GM21737 (cell line): ENCODE results near the gene INPP5A.

Experiments used
- ATAC-seq: cut with Tn5 transposase; IDR thresholded peaks from one replicate; pipeline ENCODE4 v1.9.1; 2021; ENCODE audit warnings: mild to moderate bottlenecking, moderate library complexity; ENCODE audit not compliant: unreplicated experiment

Gene INPP5A

DNA sequence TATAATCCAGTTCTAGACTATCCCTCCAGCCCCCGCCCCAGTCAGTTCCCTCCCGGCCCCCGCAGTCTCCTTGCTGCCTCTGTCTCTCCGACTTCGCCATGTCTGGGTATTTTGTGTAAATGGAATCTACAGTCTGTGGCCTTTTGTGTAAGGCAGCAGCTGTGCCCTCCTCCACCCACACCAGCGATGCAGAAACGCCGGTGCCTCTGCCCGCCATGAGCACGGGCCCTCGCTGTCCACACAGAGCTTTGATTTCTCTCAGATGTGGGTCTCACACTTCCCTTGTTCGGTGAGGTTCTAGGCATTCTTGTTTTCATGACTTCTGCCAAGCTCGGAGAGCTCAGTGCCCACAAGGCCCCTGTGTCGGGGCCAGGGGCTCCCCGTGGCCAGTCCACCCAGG, 210.5 kb downstream of the INPP5A start:
- ATAC-seq: no peak

DNA sequence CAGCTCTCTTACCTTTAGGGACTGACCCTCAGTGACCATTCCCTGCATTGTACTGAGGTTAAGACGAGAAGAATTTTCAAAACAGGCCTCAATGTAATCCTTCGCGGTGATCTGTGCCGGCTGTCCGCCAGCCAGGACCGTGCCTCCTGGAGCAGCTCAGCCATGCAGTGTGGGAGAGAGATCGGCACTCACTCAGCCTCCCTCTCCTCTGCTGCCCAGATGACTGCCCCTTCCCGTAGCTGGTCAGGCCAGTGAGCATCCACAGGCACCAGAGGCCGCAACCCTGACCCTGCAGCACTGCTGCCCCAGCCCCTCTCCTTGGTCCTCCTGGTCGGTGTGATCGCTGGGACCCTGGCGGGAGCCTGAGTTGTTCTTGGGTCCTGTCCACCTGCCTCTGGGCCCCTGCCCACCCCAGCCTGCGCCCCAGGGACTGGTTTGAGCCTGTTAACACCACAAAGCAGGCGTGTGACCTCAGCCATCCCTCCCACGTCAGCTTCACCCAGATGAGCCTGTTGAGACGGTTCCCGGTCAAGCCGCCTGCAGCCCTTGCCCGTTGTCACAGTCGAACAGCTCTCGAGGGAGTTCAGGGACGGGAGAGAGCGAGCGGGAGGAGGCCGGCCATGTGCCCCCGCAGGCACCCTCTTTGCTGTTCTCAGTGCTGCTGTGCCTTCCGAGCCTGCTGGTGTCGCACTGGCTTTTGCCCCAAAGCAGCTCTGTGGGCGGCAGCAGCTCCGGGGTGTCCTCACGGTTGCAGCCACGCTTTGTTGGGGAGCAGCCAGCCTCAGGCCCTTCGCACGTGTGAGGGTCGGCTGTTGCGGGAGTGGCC, 211.2 kb downstream of the INPP5A start:
- no peak for ATAC-seq

DNA sequence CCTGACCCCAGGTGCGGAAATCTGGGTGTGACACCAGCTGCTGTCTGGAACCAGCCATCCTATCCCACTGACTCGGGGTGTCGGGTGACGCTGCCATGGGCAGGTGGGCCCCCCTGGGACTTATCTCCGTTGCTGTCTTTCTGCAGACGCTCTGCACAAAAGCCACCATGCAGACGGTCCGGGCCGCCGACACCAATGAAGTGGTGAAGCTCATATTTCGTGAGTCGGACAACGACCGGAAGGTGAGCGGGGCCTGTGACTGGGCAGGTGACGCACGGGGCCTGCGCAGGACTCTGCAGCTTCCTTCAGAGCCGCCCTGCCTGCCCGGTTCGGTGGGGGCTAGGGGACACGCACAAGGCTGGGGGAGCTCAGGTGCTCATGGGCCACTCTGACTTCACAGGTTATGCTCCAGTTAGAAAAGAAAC, 211.8 kb downstream of the INPP5A start:
- no peak for ATAC-seq

DNA sequence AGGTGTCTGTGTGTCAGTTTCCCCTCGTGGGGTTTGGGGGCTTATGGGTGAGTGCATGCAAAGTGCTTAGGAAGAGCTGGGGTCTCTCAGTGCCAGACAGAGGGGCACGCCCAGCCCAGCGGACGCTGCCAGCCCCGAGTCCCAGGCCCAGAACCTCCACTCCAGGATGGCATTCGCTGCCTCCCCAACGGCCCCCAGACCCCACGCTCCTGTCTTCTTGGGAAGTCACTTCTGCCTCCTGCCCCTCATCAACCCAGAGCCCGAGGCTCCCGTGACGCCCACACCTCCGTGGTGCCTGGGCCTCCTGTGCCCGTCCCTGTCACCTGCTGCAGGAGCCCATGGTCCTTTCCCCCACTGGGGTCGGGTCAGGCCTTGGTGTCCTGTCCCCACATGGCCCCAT, 213.3 kb downstream of the INPP5A start:
- no peak for ATAC-seq

DNA sequence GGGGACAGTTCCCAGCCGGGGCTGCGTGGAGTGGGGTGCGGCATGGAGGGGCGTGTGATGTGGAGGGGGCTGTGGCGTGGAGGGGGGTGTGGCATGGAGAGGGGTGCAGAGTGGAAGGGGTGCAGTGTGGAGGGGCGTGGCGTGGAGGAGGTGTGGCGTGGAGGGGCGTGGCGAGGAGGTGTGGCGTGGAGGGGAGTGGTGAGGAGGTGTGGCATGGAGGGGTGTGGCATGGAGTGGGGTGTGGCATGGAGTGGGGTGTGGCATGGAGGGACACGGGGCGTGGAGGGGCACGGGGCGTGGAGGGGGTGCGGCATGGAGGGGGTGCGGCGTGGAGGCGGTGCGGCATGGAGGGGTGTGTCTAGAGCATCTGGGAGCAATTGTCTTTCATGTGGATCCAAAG, 214.8 kb downstream of the INPP5A start:
- ATAC-seq: no peak

DNA sequence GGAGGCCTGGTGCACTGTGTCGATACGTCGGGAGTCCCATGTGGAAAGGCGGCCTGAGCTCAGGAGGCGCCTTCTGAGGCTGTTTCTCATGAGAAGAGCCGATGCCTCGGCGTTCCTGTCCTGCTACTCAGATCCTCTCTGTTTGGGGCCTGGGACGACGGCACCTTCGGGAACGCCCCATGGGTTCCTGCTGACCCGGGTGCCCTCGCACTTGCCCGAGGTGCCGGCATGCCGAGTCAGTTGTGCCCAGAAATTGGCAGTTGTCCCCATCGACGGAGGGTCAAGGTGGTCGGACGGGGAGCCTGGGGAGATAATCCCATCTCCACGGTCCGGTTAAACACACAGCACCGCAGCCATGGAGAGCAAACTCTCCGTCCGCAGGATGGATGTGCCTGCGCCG, 215.4 kb downstream of the INPP5A start:
- no peak for ATAC-seq

DNA sequence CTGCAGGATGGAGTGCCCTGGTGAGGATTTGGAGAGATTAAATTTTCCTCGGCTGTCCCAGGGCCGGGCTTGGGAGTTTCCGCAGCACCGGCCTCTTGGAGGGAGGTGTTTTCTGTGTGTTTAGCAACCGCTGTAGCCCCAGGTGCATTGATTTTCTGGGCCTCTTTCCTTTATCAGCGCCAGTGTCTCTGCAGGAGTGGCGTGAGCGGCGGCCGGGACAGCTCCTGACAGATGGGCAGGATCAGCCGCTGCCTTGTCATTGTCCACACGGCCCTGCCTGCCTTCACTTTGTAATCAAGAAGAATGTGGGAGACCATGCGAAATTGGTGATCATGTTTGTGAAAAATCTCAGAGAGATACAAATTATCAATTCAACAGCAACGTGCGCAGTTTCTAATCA, 216.0 kb downstream of the INPP5A start:
- no peak for ATAC-seq

DNA sequence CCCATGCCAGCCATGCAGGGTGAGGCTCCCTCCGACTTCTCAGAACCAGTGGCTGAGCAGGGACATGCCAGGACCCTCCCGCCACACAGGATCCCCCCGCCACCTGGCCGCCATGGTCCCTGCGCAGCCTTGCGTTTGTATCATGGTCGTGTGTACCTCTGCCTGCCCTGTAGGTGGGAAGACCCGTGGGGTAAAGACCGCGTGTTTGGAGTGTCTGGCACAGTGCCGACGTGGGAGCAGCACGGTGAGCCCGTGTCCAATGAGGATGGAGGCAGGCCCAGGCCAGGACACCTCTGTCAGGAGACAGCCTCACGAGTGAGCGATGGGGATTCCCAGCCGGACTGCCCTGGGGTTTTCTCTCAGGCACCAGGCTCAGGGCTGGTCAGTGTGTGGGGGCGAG, 216.5 kb downstream of the INPP5A start:
- ATAC-seq: no peak

DNA sequence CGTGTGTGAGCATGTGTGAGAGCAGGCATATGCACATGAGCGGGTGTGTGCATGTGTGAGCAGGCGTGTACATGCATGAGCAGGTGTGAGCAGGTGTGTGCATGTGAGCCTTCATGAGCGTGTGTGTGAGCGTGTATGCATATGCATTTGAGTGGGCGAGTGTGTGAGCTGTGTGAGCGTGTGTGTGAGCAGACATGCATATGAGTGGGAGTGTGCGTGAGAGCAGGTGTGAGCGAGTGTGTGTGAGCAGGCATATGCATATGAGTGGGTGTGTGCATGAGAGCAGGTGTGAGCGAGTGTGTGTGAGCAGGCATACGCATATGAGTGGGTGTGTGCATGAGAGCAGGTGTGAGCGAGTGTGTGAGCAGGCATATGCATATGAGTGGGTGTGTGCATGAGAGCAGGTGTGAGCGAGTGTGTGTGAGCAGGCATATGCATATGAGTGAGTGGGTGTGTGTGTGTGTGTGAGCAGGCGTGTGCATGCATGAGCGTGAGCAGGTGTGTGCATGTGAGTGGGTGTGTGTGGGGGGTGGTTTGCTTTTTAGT, 217.7 kb downstream of the INPP5A start:
- ATAC-seq: no peak

DNA sequence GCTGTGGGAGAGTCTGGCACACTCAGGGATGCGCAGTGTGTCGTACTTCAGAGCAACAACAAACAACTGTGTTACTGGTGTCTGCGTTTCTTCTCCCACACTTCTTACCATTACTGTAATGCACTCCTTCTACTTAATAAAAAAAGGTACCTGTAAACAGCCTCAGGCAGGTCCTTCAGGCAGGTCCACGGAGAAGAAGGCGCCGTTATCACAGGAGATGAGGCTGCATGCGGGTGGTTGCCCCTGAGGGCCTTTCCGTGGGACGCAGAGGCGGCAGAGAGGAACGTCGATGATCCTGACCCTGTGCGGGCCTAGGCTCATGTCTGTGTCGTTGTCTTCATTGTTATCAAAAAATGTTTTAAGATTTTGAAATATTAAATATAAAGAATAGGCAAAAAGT, 219.0 kb downstream of the INPP5A start:
- ATAC-seq: no peak

DNA sequence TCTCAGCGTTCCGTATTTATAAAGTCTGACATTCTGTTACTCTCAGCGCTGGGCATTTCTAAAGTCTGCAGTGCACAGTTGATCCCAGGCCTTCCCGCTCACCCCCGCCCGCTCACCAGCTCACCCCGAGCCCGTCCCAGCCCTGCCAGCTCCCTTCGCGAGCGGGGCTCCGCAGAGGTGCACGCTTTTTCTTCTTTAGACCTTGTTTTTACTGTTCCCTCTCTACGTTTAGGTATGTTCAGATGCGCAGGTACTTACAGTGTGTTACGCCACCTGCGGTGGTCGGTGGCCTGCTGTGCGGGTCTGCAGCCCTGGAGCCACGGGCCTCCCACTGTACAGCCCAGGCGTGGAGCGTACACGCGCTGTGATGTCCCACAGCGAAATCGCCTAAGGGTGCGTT, 219.6 kb downstream of the INPP5A start:
- ATAC-seq: no peak

DNA sequence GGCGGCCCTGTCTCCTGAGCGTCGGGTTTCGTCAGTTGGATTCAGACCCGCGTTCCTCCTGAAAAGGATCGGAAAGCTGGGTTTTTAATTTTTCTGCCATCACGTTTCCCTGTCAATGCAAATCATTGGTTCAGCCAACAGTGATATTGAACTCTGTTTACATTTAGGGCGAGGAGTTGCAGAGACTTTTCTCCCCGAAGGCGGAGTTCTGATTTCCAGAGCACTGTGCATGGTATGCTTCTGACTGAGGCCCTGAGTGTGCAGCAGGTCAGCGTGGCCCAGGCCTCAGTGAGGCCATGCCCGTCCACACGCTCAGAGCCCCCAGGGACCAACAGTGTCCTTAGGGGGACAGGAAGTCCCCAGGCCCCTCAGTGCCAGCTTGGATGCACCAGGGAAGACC, 221.3 kb downstream of the INPP5A start:
- ATAC-seq: no peak

DNA sequence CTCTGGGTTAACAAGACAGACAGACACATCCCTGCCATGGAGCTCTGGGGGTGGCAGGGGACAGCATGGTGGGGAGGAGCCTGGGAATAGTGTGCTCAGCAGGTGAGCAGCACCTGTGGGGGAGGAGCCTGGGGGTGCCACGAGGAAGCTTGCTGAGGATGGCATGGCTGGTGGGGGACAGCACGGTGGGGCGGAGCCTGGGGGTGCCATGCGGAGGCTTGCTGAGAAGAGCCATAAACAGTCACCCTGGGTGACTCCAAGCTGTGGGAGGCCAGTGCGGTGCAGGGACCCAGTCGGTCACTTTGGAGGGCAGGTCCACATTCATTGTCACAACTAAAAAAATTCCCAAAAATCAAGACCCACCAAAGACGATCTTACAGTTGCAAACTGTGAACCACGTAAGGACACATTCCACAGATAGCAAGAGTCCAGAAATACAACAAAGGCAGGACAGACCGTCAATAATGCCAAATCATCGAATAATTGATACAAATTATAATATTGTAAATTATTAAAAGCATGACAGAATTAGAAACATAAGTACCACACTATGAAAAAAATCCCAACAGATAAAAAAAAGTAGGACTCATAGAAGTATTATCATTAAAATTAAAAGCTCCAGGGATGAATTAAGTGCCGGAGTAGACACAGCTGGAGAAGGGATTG, 223.9 kb downstream of the INPP5A start:
- ATAC-seq: no peak

DNA sequence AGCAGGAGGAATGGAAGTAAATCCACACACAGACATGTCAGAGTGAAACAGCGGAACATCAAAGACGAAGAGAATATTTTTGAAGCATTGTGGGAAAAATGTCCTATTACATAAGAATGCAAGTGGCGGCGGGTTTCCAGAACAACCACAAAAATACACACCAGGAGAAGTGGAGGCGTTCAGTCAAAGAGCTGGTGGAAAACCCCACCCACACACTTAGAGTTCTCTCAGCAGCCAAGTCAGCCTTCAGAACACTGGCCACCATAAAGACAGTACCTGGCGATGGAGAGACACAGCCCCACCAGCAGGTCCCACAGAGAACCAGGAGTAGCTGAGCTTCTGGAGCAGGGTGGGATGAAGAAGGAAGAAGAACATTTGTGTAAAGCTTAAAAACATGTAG, 224.7 kb downstream of the INPP5A start:
- ATAC-seq: no peak

DNA sequence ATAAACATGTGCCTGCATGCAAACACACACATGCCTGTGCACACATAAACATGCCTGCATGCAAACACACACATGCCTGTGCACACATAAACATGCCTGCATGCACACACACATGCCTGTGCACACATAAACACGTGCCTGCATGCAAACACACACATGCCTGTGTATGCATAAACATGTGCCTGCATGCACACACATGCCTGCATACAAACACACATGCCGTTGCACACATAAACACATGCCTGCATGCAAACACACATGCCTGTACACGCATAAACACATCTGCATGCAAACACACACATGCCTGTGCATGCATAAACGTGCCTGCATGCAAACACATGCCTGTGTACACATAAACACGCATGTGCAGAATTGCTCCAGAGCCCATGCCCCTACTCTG, 226.0 kb downstream of the INPP5A start:
- no peak for ATAC-seq

DNA sequence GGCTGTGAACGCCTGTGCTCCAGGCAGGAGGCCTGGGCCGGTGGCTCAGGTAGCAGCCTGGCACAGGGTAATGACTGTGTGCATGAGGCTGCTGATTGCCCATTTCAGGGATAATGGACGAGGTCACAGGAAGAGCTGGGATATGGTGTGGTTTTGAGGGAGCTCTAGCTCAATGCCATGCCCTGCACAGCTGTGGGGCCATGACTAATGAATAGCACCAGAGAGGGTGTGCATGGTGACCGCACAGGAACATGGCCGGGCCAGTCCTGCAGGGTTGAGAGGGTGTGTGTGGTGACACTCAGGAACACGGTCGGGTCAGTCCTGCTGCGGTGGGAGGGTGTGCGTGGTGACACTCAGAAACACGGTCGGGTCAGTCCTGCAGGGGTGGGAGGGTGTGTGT, 226.5 kb downstream of the INPP5A start:
- no peak for ATAC-seq

DNA sequence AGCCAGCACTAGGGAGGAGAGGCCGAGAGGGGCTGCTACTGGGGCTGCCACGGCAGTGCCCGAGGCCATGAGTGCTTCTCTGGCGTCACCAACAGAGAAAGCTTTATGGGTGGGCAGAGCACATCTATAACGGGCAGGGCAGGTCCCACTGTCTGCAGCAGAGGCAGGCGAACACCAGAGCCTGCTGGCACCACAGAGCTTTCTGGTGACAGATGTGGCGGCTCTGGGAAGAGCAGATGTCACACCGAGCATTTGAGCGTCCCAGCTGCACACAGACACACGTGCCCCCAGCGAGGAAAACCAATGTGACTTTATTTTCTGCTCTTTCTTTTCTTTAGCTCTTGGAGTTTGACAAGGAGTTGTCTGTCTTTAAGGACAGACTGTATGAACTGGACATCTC, 227.8 kb downstream of the INPP5A start:
- no peak for ATAC-seq

DNA sequence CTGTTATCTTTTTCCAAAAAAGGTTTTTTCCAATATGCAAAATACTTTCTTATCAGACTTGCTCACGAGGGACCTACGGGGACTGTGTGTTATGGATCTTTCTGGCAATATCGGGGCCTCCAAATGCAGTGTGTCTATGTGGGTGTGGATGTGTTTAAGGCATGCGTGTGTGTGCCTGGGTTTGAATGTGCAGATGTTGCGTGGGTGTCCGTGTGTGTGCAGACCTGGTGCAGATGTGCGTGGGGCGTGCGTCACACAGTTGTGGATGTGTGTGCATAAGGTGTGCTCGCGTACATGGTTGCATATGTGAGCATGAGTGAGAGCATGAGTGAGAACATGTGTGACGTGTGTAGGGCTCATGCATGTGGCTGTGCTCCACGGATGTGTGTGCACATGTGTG, 228.7 kb downstream of the INPP5A start:
- no peak for ATAC-seq

DNA sequence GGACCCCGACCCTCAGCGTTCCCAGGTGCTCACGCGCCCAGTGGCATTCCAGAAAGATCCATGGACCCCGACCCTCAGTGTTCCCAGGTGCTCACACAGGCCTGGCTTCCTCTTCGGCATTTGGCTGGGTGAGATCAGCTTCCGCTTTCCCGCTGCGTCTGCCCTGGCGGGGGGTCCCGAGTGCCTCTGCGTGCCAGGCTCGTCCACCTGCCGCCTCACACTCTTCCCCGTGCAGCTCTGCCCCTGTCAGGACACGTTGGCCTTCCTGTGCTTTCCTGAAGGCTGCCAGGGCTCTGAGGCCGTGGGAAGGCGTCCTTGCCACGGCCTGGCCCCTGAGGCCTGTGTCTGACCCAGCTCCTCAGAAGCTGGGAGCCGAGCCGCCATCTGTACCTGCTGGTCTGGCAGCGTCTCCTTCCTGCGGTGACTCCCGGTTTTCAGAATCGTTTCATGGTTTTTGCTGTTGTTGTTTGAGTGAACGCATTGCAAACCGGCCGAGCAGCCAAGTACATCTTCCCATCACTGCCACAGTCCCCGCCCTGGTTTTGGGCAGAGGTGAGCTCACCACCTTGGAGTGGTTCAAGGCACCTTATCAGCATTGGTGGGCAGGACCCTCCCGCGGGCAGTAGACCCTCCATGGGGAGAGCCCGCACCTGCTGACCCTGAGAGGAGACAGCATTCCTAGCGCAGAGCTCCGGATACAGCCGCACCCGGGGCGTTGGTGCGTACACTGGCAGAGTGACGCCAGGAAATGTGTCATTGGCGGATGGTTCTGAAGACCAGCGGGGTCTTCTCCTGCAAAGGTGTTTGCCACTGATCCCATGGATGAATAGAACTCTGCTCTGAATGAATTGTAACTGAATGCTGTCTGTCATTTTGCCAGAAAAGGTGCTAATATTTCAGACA, 231.0 kb downstream of the INPP5A start:
- no peak for ATAC-seq

DNA sequence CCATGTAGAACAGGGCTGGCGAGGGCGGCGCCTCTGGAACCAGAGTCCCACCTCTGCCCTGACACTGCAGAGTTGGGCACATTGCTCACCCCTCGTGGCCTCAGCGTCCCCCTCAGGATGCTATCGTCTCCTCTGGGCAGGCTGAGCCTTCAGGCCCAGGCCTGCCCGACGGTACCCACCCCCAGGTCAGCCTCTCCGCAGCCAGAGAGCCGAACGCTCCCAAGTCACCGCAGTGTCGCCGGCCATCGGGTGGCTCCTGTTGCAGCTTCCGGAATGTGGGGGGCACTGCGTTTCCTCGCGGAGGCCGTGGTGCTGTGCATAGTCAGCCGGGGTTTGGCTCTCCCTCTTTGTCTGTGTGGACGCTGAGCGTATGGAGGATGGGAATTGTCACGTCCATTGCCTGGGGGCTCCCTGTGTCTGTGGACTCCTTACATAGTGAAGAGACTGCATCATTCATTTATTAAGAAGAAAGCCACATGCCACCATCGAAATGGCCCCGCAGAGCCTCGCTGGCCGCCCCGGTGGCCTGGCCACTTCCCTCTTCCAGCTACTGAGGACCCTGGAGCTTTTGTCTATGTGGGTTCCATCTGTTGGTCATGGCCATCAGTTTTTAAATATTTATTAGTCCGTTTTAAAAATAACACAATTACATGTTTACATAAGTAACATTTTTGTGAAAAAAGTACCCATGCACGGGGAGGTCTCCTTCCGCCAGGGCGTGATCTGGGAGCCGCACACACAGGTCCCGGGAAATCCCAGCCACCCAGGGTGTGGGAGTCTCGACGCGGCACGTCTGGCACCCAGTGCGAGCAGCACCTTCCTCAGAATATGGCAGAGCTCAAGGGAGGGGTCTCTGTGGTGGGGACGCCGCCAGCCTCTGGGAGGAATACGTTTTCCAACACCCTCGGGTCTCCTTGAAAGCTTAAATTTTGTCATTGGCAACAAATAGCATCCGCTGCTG, 232.8 kb downstream of the INPP5A start:
- no peak for ATAC-seq
